Activated naive CD4-positive, alpha-beta T cell treated with anti-CD3 and anti-CD28 coated beads, Interleukin-2, amount 10 ng/mL, durations not matched to agents 7 days and 5 days (primary cell): ENCODE results near the gene PLEKHJ1.
A peak's percentile ranks its signal among the peaks of the same experiment; 100 is the strongest.

Experiments used
- CTCF ChIA-PET: fragments of 350-600 bp; sonication (Branson Sonifier 250); formaldehyde crosslinking; loops from one replicate; lab custom pipeline; 2021; ENCODE audit warnings: antibody characterized with exemption; lab: Charles Lee
- DNase-seq: peaks from one replicate; pipeline ENCODE4 v3.0.0-alpha.2; 2020
- H3K27ac Mint-ChIP-seq: one replicate; pipeline ENCODE4 v1.8.0; 2021; ENCODE audit warnings: mild to moderate bottlenecking, moderate library complexity, mixed read lengths
- H3K27me3 Mint-ChIP-seq: one replicate; pipeline ENCODE4 v1.8.0; 2021; ENCODE audit warnings: mild to moderate bottlenecking, mixed read lengths
- H3K36me3 Mint-ChIP-seq: one replicate; pipeline ENCODE4 v1.8.0; 2021; ENCODE audit warnings: mixed read lengths
- H3K4me1 Mint-ChIP-seq: one replicate; pipeline ENCODE4 v1.8.0; 2021; ENCODE audit warnings: mixed read lengths
- H3K4me3 Mint-ChIP-seq: one replicate; pipeline ENCODE4 v1.8.0; 2021; ENCODE audit warnings: mild to moderate bottlenecking, moderate library complexity, mixed read lengths
- H3K9me3 Mint-ChIP-seq: one replicate; pipeline ENCODE4 v1.8.0; 2021; ENCODE audit warnings: mixed read lengths

The PLEKHJ1 gene

GRCh38 chr19:2259336-2259735 lies 23.2 kb upstream of the PLEKHJ1 start:
- no peaks in the 10 kb centered on the region for H3K9me3 Mint-ChIP-seq
- no peak for DNase-seq
- peaks cover 1% of the 10 kb centered on the region for H3K36me3 Mint-ChIP-seq
- peak overlapping the region; percentile 86 for H3K27ac Mint-ChIP-seq
- CTCF ChIA-PET: interaction anchor here (2.5 kb wide), 1 partner anchor 22 kb away, joined by 13 read pairs; no protein-coding TSS in a partner anchor
- peaks cover 43% of the 10 kb centered on the region for H3K4me1 Mint-ChIP-seq
- H3K27me3 Mint-ChIP-seq: peaks cover 10% of the 10 kb centered on the region
- no peak overlapping the region for H3K4me3 Mint-ChIP-seq

GRCh38 chr19:2255982-2256685 lies 20.0 kb upstream of the PLEKHJ1 start, which contains the start of gene JSRP1:
JSRP1 (minus strand) TSS chr19:2256417; CDS start chr19:2255314, 1,103 bp downstream.
- Mint-ChIP-seq H3K4me1 (peaks cover 56% of the 10 kb centered on the region), H3K27me3 (peaks cover 41% of the 10 kb centered on the region), H3K36me3 (no peaks in the 10 kb centered on the region), H3K4me3 (peak within 1 kb of the TSS; percentile 12), H3K9me3 (no peaks in the 10 kb centered on the region), H3K27ac (peak within 1 kb of the TSS; percentile 99)
- CTCF ChIA-PET: no interaction called here
- DNase-seq: peak; percentile 46

- H3K27ac Mint-ChIP-seq: no peak overlapping the region
- peaks cover 46% of the 10 kb centered on the region for H3K27me3 Mint-ChIP-seq
- H3K36me3 Mint-ChIP-seq: no peaks in the 10 kb centered on the region
- CTCF ChIA-PET: no interaction called here
- H3K4me3 Mint-ChIP-seq: no peak overlapping the region
- peaks cover 52% of the 10 kb centered on the region for H3K4me1 Mint-ChIP-seq
- H3K9me3 Mint-ChIP-seq: no peaks in the 10 kb centered on the region
- no peak for DNase-seq
Measured at GRCh38 chr19:2255112-2255845, 19.1 kb upstream of the PLEKHJ1 start.

GRCh38 chr19:2254064-2254872 lies 18.1 kb upstream of the PLEKHJ1 start:
- Mint-ChIP-seq H3K4me1 (peaks cover 46% of the 10 kb centered on the region), H3K4me3 (peak overlapping the region; percentile 35), H3K36me3 (no peaks in the 10 kb centered on the region), H3K27ac (no peak overlapping the region), H3K27me3 (peaks cover 56% of the 10 kb centered on the region), H3K9me3 (no peaks in the 10 kb centered on the region)
- CTCF ChIA-PET: interaction anchor here (1.0 to 1.8 kb wide), 3 partner anchors 9 to 18 kb away, joined by 3 to 7 read pairs (median 3); no protein-coding TSS in a partner anchor
- DNase-seq: no peak

- H3K27ac Mint-ChIP-seq: no peak overlapping the region
- peak overlapping the region; percentile 41 for H3K4me3 Mint-ChIP-seq
- CTCF ChIA-PET: interaction anchor here (0.6 to 1.8 kb wide), 5 partner anchors 8 to 22 kb away, joined by 3 to 7 read pairs (median 3); no protein-coding TSS in a partner anchor
- peaks cover 40% of the 10 kb centered on the region for H3K4me1 Mint-ChIP-seq
- peaks cover 58% of the 10 kb centered on the region for H3K27me3 Mint-ChIP-seq
- H3K36me3 Mint-ChIP-seq: no peaks in the 10 kb centered on the region
- no peaks in the 10 kb centered on the region for H3K9me3 Mint-ChIP-seq
- peak; percentile 64 for DNase-seq
Measured at GRCh38 chr19:2253106-2254063, 17.3 kb upstream of the PLEKHJ1 start.

GRCh38 chr19:2252797-2253105 lies 16.6 kb upstream of the PLEKHJ1 start:
- H3K27ac Mint-ChIP-seq: no peak overlapping the region
- H3K4me1 Mint-ChIP-seq: peaks cover 33% of the 10 kb centered on the region
- H3K4me3 Mint-ChIP-seq: peak overlapping the region; percentile 12
- H3K9me3 Mint-ChIP-seq: no peaks in the 10 kb centered on the region
- peaks cover 58% of the 10 kb centered on the region for H3K27me3 Mint-ChIP-seq
- CTCF ChIA-PET: interaction anchor here (1.8 kb wide), 1 partner anchor 19 kb away, joined by 7 read pairs; no protein-coding TSS in a partner anchor
- H3K36me3 Mint-ChIP-seq: no peaks in the 10 kb centered on the region
- no peak for DNase-seq

- H3K27ac Mint-ChIP-seq: no peak overlapping the region
- peak overlapping the region; percentile 12 for H3K4me3 Mint-ChIP-seq
- H3K4me1 Mint-ChIP-seq: peaks cover 29% of the 10 kb centered on the region
- no peaks in the 10 kb centered on the region for H3K9me3 Mint-ChIP-seq
- H3K36me3 Mint-ChIP-seq: peaks cover 2% of the 10 kb centered on the region
- CTCF ChIA-PET: interaction anchor here (1.8 kb wide), 1 partner anchor 20 kb away, joined by 7 read pairs; no protein-coding TSS in a partner anchor
- DNase-seq: no peak
- H3K27me3 Mint-ChIP-seq: peaks cover 58% of the 10 kb centered on the region
Measured at GRCh38 chr19:2252055-2252796, 16.1 kb upstream of the PLEKHJ1 start.

GRCh38 chr19:2251106-2252054 lies 15.3 kb upstream of the PLEKHJ1 start:
- Mint-ChIP-seq H3K4me1 (peaks cover 24% of the 10 kb centered on the region), H3K9me3 (no peaks in the 10 kb centered on the region), H3K27me3 (peaks cover 58% of the 10 kb centered on the region), H3K36me3 (peaks cover 6% of the 10 kb centered on the region), H3K27ac (no peak overlapping the region), H3K4me3 (no peak overlapping the region)
- CTCF ChIA-PET: interaction anchor here (1.1 kb wide), 1 partner anchor 20 kb away, joined by 3 read pairs; no protein-coding TSS in a partner anchor
- no peak for DNase-seq

GRCh38 chr19:2250766-2251105 lies 14.6 kb upstream of the PLEKHJ1 start:
- Mint-ChIP-seq H3K4me3 (no peak overlapping the region), H3K27ac (no peak overlapping the region), H3K4me1 (peaks cover 21% of the 10 kb centered on the region), H3K27me3 (peaks cover 58% of the 10 kb centered on the region), H3K9me3 (no peaks in the 10 kb centered on the region), H3K36me3 (peaks cover 8% of the 10 kb centered on the region)
- no peak for DNase-seq
- CTCF ChIA-PET: interaction anchor here (1.1 kb wide), 1 partner anchor 21 kb away, joined by 3 read pairs; no protein-coding TSS in a partner anchor

- Mint-ChIP-seq H3K4me3 (no peak overlapping the region), H3K9me3 (no peaks in the 10 kb centered on the region)
Measured at GRCh38 chr19:2249880-2250765, 14.0 kb upstream of the PLEKHJ1 start.

More at GRCh38 chr19:2249880-2250765, 14.0 kb upstream of the PLEKHJ1 start:
- Mint-ChIP-seq H3K36me3 (peaks cover 9% of the 10 kb centered on the region), H3K27me3 (peaks cover 53% of the 10 kb centered on the region), H3K4me1 (peaks cover 18% of the 10 kb centered on the region), H3K27ac (no peak overlapping the region)
- no peak for DNase-seq
- CTCF ChIA-PET: interaction anchor here (1.8 kb wide), 1 partner anchor 24 kb away, joined by 5 read pairs; no protein-coding TSS in a partner anchor
